COLO668 (cell line): Measurements from ENCODE around the gene KDM4F.
"Not testable (repeated sequence)": the region's sequence is repeated elsewhere in the genome, so short reads cannot be mapped to it uniquely, and the experiment has no call there.

Experiments used
- DNase-seq: peaks from one replicate; lab custom pipeline; 2025; ENCODE audit not compliant: unreplicated experiment; lab: John Stamatoyannopoulos, UW

KDM4F gene

GRCh38 chr11:95049122-95049521 lies at the start of gene KDM4F:
Gene KDM4F (plus strand): TSS chr11:95049422.
- not testable (repeated sequence) for DNase-seq

GRCh38 chr11:95003716-95004115 lies 45.5 kb upstream of the KDM4F start:
- DNase-seq: no peak

- DNase-seq: no peak
Measured at GRCh38 chr11:95005642-95006041, 43.6 kb upstream of the KDM4F start.

GRCh38 chr11:95011376-95011775 lies 37.8 kb upstream of the KDM4F start:
- no peak for DNase-seq

- no peak for DNase-seq
Measured at GRCh38 chr11:95014184-95014821, 34.9 kb upstream of the KDM4F start.

GRCh38 chr11:95016139-95016538 lies 33.1 kb upstream of the KDM4F start:
- no peak for DNase-seq

GRCh38 chr11:95021468-95021867 lies 27.8 kb upstream of the KDM4F start:
- DNase-seq: not testable (repeated sequence)

- DNase-seq: no peak
Measured at GRCh38 chr11:95024958-95025357, 24.3 kb upstream of the KDM4F start, which contains the start of gene KDM4E. Gene KDM4E (plus strand): TSS chr11:95025258. CDS start chr11:95025558, 300 bp downstream.

- DNase-seq: not testable (repeated sequence)
Measured at GRCh38 chr11:95025594-95025993, 23.6 kb upstream of the KDM4F start.

- DNase-seq: no peak
Measured at GRCh38 chr11:95028357-95028756, 20.9 kb upstream of the KDM4F start.

GRCh38 chr11:95033051-95033450 lies 16.2 kb upstream of the KDM4F start:
- no peak for DNase-seq

- DNase-seq: no peak
Measured at GRCh38 chr11:95035316-95035715, 13.9 kb upstream of the KDM4F start.

- not testable (repeated sequence) for DNase-seq
Measured at GRCh38 chr11:95037356-95038035, 11.7 kb upstream of the KDM4F start.

GRCh38 chr11:95042239-95042638 lies 7.0 kb upstream of the KDM4F start:
- DNase-seq: no peak

GRCh38 chr11:95042906-95043305 lies 6.3 kb upstream of the KDM4F start:
- no peak for DNase-seq

GRCh38 chr11:95044010-95044409 lies 5.2 kb upstream of the KDM4F start:
- no peak for DNase-seq

GRCh38 chr11:95045812-95046211 lies 3.4 kb upstream of the KDM4F start:
- no peak for DNase-seq

- no peak for DNase-seq
Measured at GRCh38 chr11:95050595-95051202, 1.5 kb downstream of the KDM4F start.

- no peak for DNase-seq
Measured at GRCh38 chr11:95054356-95054755, 5.1 kb downstream of the KDM4F start.

- DNase-seq: no peak
Measured at GRCh38 chr11:95055283-95055897, 6.2 kb downstream of the KDM4F start.

GRCh38 chr11:95057959-95058358 lies 8.7 kb downstream of the KDM4F start:
- DNase-seq: no peak

- DNase-seq: no peak
Measured at GRCh38 chr11:95058621-95059020, 9.4 kb downstream of the KDM4F start.
